A549 (cell line): ENCODE measurements around the gene PRDM5. TPM values are rescaled to one million over a fixed set of nuclear protein-coding genes. Genes with fewer than 3 reads are reported as not detected.

ENCODE experiments used
- ATAC-seq, 2 experiments: fragments of 200-7000 bp in 1 of 2; fragments of >200 bp in 1 of 2; cut with Nextera tagmentation in 1 of 2; cut with Tn5 transposase in 1 of 2; 3 replicates each; pipeline versions ENCODE4 v1.8.0 to v1.9.1; 2018 to 2020; ENCODE audit warnings: mild to moderate bottlenecking in 1 of 2, moderate library complexity in 1 of 2
- CTCF ChIA-PET: fragments of 300-600 bp; sonication (Branson Sonifier 250); formaldehyde crosslinking; extraction: SDS; loops from one replicate; lab custom pipeline; 2021; ENCODE audit warnings: antibody characterized with exemption, inconsistent platforms; lab: Yijun Ruan, JAX
- POLR2A ChIA-PET: fragments of 350-600 bp; formaldehyde crosslinking; extraction: SDS; loops from one replicate; lab custom pipeline; 2021; ENCODE audit warnings: antibody characterized with exemption, inconsistent platforms; lab: Yijun Ruan, JAX
- DNase-seq, 2 experiments: peaks; one replicate each; pipeline versions ENCODE4 v3.0.0 to v3.0.0-alpha.2; 2011 to 2016; ENCODE audit warnings: low read depth in 1 of 2, low spot score in 1 of 2
- FAIRE-seq: peaks from 2 replicates; lab custom pipeline; 2011; peaks lifted over from hg19 to GRCh38; lab: Jason Lieb, UNC
- H3K27ac ChIP-seq, 2 experiments: fragments of >200 bp; sonication (Bioruptor Twin); formaldehyde crosslinking; 3 replicates each; pipeline ENCODE4 v1.5.1; 2016 to 2017
- H3K4me1 ChIP-seq: fragments of >200 bp; sonication (Bioruptor Twin); formaldehyde crosslinking; 3 replicates; pipeline ENCODE4 v1.6.1; 2016
- H3K4me2 ChIP-seq: fragments of >200 bp; sonication (Bioruptor Twin); formaldehyde crosslinking; 3 replicates; pipeline ENCODE4 v1.6.1; 2016
- H3K4me3 ChIP-seq: fragments of >200 bp; sonication (Bioruptor Twin); formaldehyde crosslinking; 3 replicates; pipeline ENCODE4 v1.5.1; 2016
- H3K9me3 ChIP-seq: fragments of >200 bp; sonication (Bioruptor Twin); formaldehyde crosslinking; 3 replicates; pipeline ENCODE4 v1.6.1; 2016
- BCL3 ChIP-seq: fragments of >200 bp; sonication (Bioruptor Twin); formaldehyde crosslinking; IDR thresholded peaks from 3 replicates; pipeline ENCODE4 v1.6.1; 2016
- BHLHE40 ChIP-seq: IDR thresholded peaks from 2 replicates; pipeline ENCODE4 v1.6.1; 2012; ENCODE audit warnings: low read depth, low read length, inconsistent platforms
- CEBPB ChIP-seq, 2 experiments: fragments of >200 bp in 1 of 2; sonication (Bioruptor Twin) in 1 of 2; formaldehyde crosslinking in 1 of 2; IDR thresholded peaks; 2 replicates each; pipeline ENCODE4 v1.6.1; 2012 to 2016
- CHD2 ChIP-seq: fragments of 150-350 bp; IDR thresholded peaks from 2 replicates; pipeline ENCODE4 v1.6.1; 2014; ENCODE audit warnings: low read length; ENCODE audit not compliant: partially characterized antibody
- EHMT2 ChIP-seq: fragments of 200-600 bp; sonication (generic); IDR thresholded peaks from 2 replicates; pipeline ENCODE4 v1.6.1; 2016; ENCODE audit warnings: antibody characterized with exemption, low read depth, mild to moderate bottlenecking, moderate library complexity
- EP300 ChIP-seq, 2 experiments: fragments of >200 bp; sonication (Bioruptor Twin); formaldehyde crosslinking; IDR thresholded peaks; 2 replicates in 1 of 2; 3 replicates in 1 of 2; pipeline ENCODE4 v1.6.1; 2016 to 2017
- KDM1A ChIP-seq: fragments of 200-600 bp; sonication (generic); IDR thresholded peaks from 2 replicates; pipeline ENCODE4 v1.6.1; 2016; ENCODE audit warnings: low read depth, mild to moderate bottlenecking
- MAFK ChIP-seq: fragments of 450-650 bp; IDR thresholded peaks from 2 replicates; pipeline ENCODE4 v1.6.1; 2014; ENCODE audit not compliant: partially characterized antibody
- PHF8 ChIP-seq: fragments of 200-600 bp; sonication (generic); IDR thresholded peaks from 2 replicates; pipeline ENCODE4 v1.6.1; 2016; ENCODE audit warnings: low read depth, mild to moderate bottlenecking, antibody characterized with exemption, moderate library complexity, borderline replicate concordance
- POLR2AphosphoS2 ChIP-seq: conservative IDR thresholded peaks from 2 replicates; pipeline ENCODE4 v1.6.1; 2012; ENCODE audit warnings: low read length, improper control_type of control experiment, inconsistent platforms
- RCOR1 ChIP-seq: fragments of 150-350 bp; IDR thresholded peaks from 2 replicates; pipeline ENCODE4 v1.6.1; 2014; ENCODE audit warnings: antibody characterized with exemption, low read length, low read depth
- REST ChIP-seq: fragments of 200-600 bp; sonication (generic); IDR thresholded peaks from 2 replicates; pipeline ENCODE4 v1.6.1; 2016; ENCODE audit warnings: antibody characterized with exemption, mild to moderate bottlenecking, moderate library complexity
- RFX5 ChIP-seq: fragments of 450-650 bp; IDR thresholded peaks from 2 replicates; pipeline ENCODE4 v1.7.1; 2014; ENCODE audit warnings: antibody characterized with exemption, mild to moderate bottlenecking, moderate library complexity
- RNF2 ChIP-seq: fragments of 200-600 bp; sonication (generic); IDR thresholded peaks from 2 replicates; pipeline ENCODE4 v1.6.1; 2016; ENCODE audit warnings: low read depth, mild to moderate bottlenecking, antibody characterized with exemption, moderate library complexity, borderline replicate concordance
- SREBF2 ChIP-seq: fragments of 450-650 bp; IDR thresholded peaks from 2 replicates; pipeline ENCODE4 v1.6.1; 2014; ENCODE audit warnings: mild to moderate bottlenecking, moderate library complexity
- WGBS: methylation state at CpG from one replicate; pipeline ENCODE4 v1.1.6; 2017; ENCODE audit errors: missing lambda C conversion rate; 5-methylcytosine and 5-hydroxymethylcytosine counted together
- polyA plus RNA-seq, 4 experiments: library from polyadenylated mRNA; depleted of rRNA in 3 of 4; stranded (reverse); fragments of >200 nt; fragmentation: RNase III in 1 of 4; extraction: RNeasy Plus Mini Kit Qiagen cat#74134 plus additional on column Dnase treatment in 1 of 4; gene quantifications; 2 replicates in 3 of 4; 3 replicates in 1 of 4; pipeline ENCODE4 v1.2.3, GENCODE V29; 2011 to 2017
- TF ChIP-seq, protein P1 (sequence below): IDR thresholded peaks from 2 replicates; pipeline ENCODE4 v1.6.1; 2012
- TF ChIP-seq, protein P2 (sequence below): IDR thresholded peaks from 2 replicates; pipeline ENCODE4 v1.6.1; 2012; ENCODE audit warnings: low read depth, borderline replicate concordance
- TF ChIP-seq, protein P3 (sequence below): fragments of 450-650 bp; IDR thresholded peaks from 2 replicates; pipeline ENCODE4 v1.6.1; 2014; ENCODE audit warnings: antibody characterized with exemption

The PRDM5 gene
- polyA plus RNA-seq, 2 of the 4 experiments (the other 2 are of a cell fraction) = 6.5 to 12.9 TPM

DNA sequence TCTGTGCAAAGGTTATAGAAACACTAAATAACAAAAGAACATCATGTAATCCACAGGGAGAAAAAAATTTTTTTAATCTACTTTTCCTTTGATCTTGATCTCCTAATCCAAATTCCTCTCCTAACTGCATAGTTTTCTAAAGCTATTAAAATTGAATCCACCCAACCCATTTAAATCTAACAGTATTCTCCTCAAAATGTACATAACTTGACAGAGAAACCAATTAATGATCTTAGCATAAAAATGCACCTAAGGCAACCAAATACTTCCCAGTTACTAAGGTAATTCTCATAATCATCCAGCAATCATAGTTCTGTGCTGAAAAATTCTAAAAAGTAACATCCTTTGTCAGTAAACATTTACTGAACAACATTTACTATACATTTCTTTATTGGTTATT lies 60.7 kb downstream of the PRDM5 start:
- no peak overlapping the region for H3K4me2 ChIP-seq
- ATAC-seq = no peak
- no peak for TF ChIP-seq CHD2
- TF ChIP-seq BHLHE40 = no peak
- no peak for TF ChIP-seq REST
- TF ChIP-seq RCOR1 = no peak
- TF ChIP-seq, protein P1, sequence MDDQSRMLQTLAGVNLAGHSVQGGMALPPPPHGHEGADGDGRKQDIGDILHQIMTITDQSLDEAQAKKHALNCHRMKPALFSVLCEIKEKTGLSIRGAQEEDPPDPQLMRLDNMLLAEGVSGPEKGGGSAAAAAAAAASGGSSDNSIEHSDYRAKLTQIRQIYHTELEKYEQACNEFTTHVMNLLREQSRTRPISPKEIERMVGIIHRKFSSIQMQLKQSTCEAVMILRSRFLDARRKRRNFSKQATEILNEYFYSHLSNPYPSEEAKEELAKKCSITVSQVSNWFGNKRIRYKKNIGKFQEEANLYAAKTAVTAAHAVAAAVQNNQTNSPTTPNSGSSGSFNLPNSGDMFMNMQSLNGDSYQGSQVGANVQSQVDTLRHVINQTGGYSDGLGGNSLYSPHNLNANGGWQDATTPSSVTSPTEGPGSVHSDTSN = no peak
- no peak for TF ChIP-seq EHMT2
- TF ChIP-seq SREBF2 = no peak
- TF ChIP-seq CEBPB (IDR thresholded peaks at IDR 0.05) = no peak
- TF ChIP-seq RNF2 = no peak
- TF ChIP-seq, protein P2, sequence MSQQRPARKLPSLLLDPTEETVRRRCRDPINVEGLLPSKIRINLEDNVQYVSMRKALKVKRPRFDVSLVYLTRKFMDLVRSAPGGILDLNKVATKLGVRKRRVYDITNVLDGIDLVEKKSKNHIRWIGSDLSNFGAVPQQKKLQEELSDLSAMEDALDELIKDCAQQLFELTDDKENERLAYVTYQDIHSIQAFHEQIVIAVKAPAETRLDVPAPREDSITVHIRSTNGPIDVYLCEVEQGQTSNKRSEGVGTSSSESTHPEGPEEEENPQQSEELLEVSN = no peak
- no peak for TF ChIP-seq MAFK
- TF ChIP-seq KDM1A = no peak
- TF ChIP-seq EP300 (IDR thresholded peaks at IDR 0.05) = no peak
- no peak for TF ChIP-seq PHF8
- no peak for TF ChIP-seq POLR2AphosphoS2
- no peak for TF ChIP-seq RFX5
- TF ChIP-seq BCL3 = no peak
- TF ChIP-seq, protein P3, sequence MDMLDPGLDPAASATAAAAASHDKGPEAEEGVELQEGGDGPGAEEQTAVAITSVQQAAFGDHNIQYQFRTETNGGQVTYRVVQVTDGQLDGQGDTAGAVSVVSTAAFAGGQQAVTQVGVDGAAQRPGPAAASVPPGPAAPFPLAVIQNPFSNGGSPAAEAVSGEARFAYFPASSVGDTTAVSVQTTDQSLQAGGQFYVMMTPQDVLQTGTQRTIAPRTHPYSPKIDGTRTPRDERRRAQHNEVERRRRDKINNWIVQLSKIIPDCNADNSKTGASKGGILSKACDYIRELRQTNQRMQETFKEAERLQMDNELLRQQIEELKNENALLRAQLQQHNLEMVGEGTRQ = no peak
- ChIA-PET CTCF (no interaction called here), POLR2A (no interaction called here)
- DNase-seq = no peak
- no peak overlapping the region for H3K4me3 ChIP-seq
- H3K9me3 ChIP-seq = no peaks in the 10 kb centered on the region
- FAIRE-seq = no peak
- H3K27ac ChIP-seq = no peak overlapping the region
- H3K4me1 ChIP-seq = no peaks in the 10 kb centered on the region

GRCh38 chr4:120858776-120859175 lies 63.8 kb downstream of the PRDM5 start:
- CTCF ChIA-PET = no interaction called here
- 67% methylated on average over 3 of the region's 3 CpGs for WGBS
- Histone ChIP-seq H3K4me2 (no peak overlapping the region), H3K9me3 (no peaks in the 10 kb centered on the region), H3K4me1 (no peaks in the 10 kb centered on the region), H3K4me3 (no peak overlapping the region), H3K27ac (no peak overlapping the region)
- POLR2A ChIA-PET = no interaction called here
- DNase-seq (no peak), ATAC-seq (no peak), FAIRE-seq (no peak)
- TF ChIP-seq RNF2 = no peak
